Measurements from ENCODE around the gene ILKAP. TPM values are rescaled to one million over a fixed set of nuclear protein-coding genes. Genes with fewer than 3 reads are reported as not detected.

ILKAP gene
- total and polyA plus RNA-seq, 7 experiments from 2014 or later: 40.6 to 126 (median 88.4) TPM

DNA sequence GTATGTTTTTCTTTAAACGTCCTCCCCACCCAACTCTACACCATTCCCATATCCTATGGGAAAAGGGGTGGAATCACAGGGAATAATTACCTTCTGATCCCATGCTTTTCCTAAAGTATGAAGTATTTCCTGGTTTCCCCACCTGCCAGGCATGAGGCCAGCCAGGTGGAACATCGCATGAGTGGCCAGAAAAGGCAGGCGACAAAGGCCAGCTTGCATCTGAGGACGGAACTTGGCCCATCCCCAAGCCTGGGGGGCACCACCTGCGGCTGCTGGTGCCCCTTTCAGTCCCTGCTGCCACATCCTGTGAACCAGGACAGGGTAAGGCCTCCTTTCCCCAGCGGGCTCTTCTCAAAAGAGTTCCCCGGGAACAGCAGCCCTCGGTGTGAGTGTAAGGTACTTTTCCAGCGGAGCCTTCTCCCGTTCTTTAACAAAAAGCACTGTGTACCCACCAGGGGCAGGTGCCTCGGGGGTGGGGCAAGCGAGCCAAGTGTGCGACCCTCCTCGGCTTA, 45.9 kb downstream of the ILKAP start:
- peaks cover 0 to 2% (median 0%) of the 10 kb centered on the region in 5 donors for H3K36me3 Mint-ChIP-seq
- DNase-seq (no peak), ATAC-seq (no peak)
- POLR2A ChIA-PET: no interaction called here
- H3K9me3 ChIP-seq (ENCODE audit: control insufficient read depth in 2 of 3, low read length in 3 of 3): no peaks in the 10 kb centered on the region
- peaks cover 7 to 26% (median 13%) of the 10 kb centered on the region in 5 donors for H3K27me3 Mint-ChIP-seq
- H3K4me3 Mint-ChIP-seq: peak overlapping the region in 2 of 10 donors; percentile 25 to 71
- no peak overlapping the region for H3K27ac ChIP-seq (ENCODE audit: low read depth, low read length)
- intact Hi-C loops (cut with micrococcal nuclease): loop anchor here in 1 of 2 donors (5.0 kb wide), 2 partner anchors 45 to 300 kb away; partner anchors contain the start of genes ILKAP and RAMP1
- H3K27me3 ChIP-seq (ENCODE audit: control insufficient read depth in 2 of 2, insufficient read depth in 2 of 2, low read length in 2 of 2): no peaks in the 10 kb centered on the region
- CTCF ChIA-PET: no interaction called here
- H3K27ac Mint-ChIP-seq: no peak overlapping the region
- no peaks in the 10 kb centered on the region for H3K36me3 ChIP-seq (ENCODE audit: control insufficient read depth in 2 of 3, insufficient read depth in 3 of 3, low read length in 3 of 3)
- no peak overlapping the region for H3K4me3 ChIP-seq (ENCODE audit: low read length)
- peaks cover 0 to 9% (median 6%) of the 10 kb centered on the region in 7 donors for H3K4me1 Mint-ChIP-seq
- H3K9me3 Mint-ChIP-seq: peaks cover 0 to 5% (median 0%) of the 10 kb centered on the region in 11 donors
- H3K4me1 ChIP-seq (ENCODE audit: control insufficient read depth in 2 of 2, insufficient read depth in 2 of 2, low read length in 2 of 2): peaks cover 0 to 11% of the 10 kb centered on the region in 2 donors

DNA sequence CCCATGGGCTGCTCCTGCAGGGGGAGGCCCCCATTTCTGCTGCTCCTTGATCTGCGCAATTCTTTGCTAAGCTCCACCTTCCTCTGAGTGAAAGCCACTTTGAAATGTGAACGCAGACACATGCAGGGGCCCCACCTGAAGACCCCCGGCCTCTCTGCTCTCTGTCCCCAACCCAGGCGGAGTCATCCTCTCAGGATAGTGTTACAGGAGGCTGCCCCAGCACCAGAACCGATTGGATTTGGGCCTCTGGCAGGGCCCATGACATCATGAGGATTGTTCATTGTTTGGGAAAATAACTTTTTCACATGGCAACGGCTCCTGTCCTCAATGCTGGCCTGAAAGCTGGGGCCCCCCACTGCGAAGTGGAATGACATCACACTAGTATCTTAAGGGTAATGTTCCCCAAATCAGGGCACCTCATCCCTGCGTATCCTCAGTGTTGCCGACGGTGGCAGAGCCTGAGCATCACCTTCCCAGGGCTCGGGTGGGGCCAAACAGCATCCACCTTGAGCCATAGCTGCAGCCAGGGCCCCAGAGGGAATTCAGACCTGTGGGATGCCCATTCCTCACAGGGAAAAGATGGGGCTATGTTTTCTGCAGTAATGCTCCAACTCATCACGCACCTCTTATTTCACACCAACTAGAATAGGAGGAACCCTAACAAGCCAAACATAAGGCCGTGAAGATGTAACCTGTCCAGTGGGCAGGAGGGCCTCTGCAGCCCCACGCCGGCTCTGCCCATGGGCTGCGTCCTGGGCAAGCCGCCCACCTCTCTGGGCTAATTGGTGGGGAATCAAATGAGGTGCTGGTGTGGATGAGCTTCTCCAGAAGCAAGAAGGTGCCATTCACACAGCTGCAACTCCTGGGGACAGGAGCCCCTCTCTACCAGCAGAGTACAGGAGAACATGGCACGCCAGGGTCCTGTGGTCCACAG, 47.5 kb downstream of the ILKAP start:
- H3K4me1 Mint-ChIP-seq: peaks cover 0 to 9% (median 6%) of the 10 kb centered on the region in 7 donors
- H3K27me3 Mint-ChIP-seq: peaks cover 7 to 18% (median 13%) of the 10 kb centered on the region in 5 donors
- Histone ChIP-seq H3K9me3 (ENCODE audit: control insufficient read depth in 2 of 3, low read length in 3 of 3) (no peaks in the 10 kb centered on the region), H3K4me3 (ENCODE audit: low read length) (no peak overlapping the region), H3K4me1 (ENCODE audit: control insufficient read depth in 2 of 2, insufficient read depth in 2 of 2, low read length in 2 of 2) (peaks cover 0 to 11% of the 10 kb centered on the region in 2 donors), H3K36me3 (ENCODE audit: control insufficient read depth in 2 of 3, insufficient read depth in 3 of 3, low read length in 3 of 3) (no peaks in the 10 kb centered on the region), H3K27ac (ENCODE audit: low read depth, low read length) (no peak overlapping the region), H3K27me3 (ENCODE audit: control insufficient read depth in 2 of 2, insufficient read depth in 2 of 2, low read length in 2 of 2) (no peaks in the 10 kb centered on the region)
- CTCF ChIA-PET: no interaction called here
- H3K4me3 Mint-ChIP-seq: no peak overlapping the region
- no peak overlapping the region for H3K27ac Mint-ChIP-seq
- POLR2A ChIA-PET: no interaction called here
- no peak for ATAC-seq
- DNase-seq: no peak
- intact Hi-C loops (cut with micrococcal nuclease): loop anchor here in 1 of 2 donors (5.0 kb wide), 2 partner anchors 46 to 299 kb away; partner anchors contain the start of genes ILKAP and RAMP1
- H3K9me3 Mint-ChIP-seq: peaks cover 0 to 5% (median 0%) of the 10 kb centered on the region in 11 donors
- H3K36me3 Mint-ChIP-seq: peaks cover 0 to 2% (median 0%) of the 10 kb centered on the region in 5 donors

DNA sequence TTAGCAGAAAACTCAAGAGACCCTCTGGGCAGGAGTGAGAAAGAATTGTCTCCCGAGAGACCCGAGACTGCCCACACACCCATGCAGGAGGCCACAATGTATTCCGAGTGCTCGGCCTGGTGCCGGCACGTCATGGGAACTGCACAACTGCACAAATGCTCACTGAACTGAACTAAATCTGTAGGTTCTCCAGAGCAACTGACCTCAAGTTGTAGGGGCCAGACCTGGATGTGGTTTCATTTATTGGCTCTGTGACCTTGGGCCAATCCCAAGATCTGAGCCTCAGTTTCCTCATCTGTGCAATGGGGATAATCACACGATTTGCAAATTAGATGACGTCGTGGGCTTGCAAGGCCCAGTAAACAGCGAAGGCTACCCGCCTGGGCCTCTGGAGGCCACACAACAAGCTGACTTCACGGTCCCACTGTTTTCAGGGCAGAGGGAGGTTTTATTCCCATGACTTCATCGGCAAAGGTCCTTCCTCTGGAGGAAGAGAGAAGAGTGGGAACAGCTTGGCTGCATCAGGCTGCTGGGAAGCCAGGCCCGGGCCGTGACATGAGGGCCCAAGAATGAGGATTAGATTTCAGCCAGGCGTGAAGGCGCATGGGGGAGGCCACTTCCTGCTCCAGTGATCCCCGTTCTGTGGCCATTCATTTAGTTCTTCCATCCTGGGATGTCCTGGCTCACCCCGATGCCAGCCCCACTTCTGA, 48.3 kb downstream of the ILKAP start:
- no peak overlapping the region for H3K27ac Mint-ChIP-seq
- no peaks in the 10 kb centered on the region for H3K9me3 ChIP-seq (ENCODE audit: control insufficient read depth in 2 of 3, low read length in 3 of 3)
- ChIA-PET POLR2A (no interaction called here), CTCF (interaction anchor here (0.7 kb wide), 1 partner anchor 14 kb away, joined by 3 read pairs; no protein-coding TSS in a partner anchor)
- H3K27ac ChIP-seq (ENCODE audit: low read depth, low read length): no peak overlapping the region
- H3K36me3 ChIP-seq (ENCODE audit: control insufficient read depth in 2 of 3, insufficient read depth in 3 of 3, low read length in 3 of 3): no peaks in the 10 kb centered on the region
- no peak for ATAC-seq
- H3K27me3 ChIP-seq (ENCODE audit: control insufficient read depth in 2 of 2, insufficient read depth in 2 of 2, low read length in 2 of 2): no peaks in the 10 kb centered on the region
- peaks cover 0 to 7% (median 6%) of the 10 kb centered on the region in 7 donors for H3K4me1 Mint-ChIP-seq
- peaks cover 0 to 10% of the 10 kb centered on the region in 2 donors for H3K4me1 ChIP-seq (ENCODE audit: control insufficient read depth in 2 of 2, insufficient read depth in 2 of 2, low read length in 2 of 2)
- peaks cover 5 to 11% (median 7%) of the 10 kb centered on the region in 5 donors for H3K27me3 Mint-ChIP-seq
- H3K36me3 Mint-ChIP-seq: peaks cover 0 to 2% (median 0%) of the 10 kb centered on the region in 5 donors
- no peak overlapping the region for H3K4me3 Mint-ChIP-seq
- H3K9me3 Mint-ChIP-seq: peaks cover 0 to 5% (median 0%) of the 10 kb centered on the region in 11 donors
- H3K4me3 ChIP-seq (ENCODE audit: low read length): no peak overlapping the region
- intact Hi-C loops (cut with micrococcal nuclease): loop anchor here in 1 of 2 donors (5.0 kb wide), 2 partner anchors 47 to 298 kb away; partner anchors contain the start of genes ILKAP and RAMP1
- DNase-seq: no peak

GRCh38 chr2:238154570-238154969, 48.9 kb downstream of the ILKAP start:
- peaks cover 0 to 5% (median 5%) of the 10 kb centered on the region in 7 donors for H3K4me1 Mint-ChIP-seq
- DNase-seq (no peak), ATAC-seq (no peak)
- Histone ChIP-seq H3K27ac (ENCODE audit: low read depth, low read length) (no peak overlapping the region), H3K4me1 (ENCODE audit: control insufficient read depth in 2 of 2, insufficient read depth in 2 of 2, low read length in 2 of 2) (peaks cover 0 to 4% of the 10 kb centered on the region in 2 donors), H3K9me3 (ENCODE audit: control insufficient read depth in 2 of 3, low read length in 3 of 3) (no peaks in the 10 kb centered on the region), H3K36me3 (ENCODE audit: control insufficient read depth in 2 of 3, insufficient read depth in 3 of 3, low read length in 3 of 3) (no peaks in the 10 kb centered on the region), H3K4me3 (ENCODE audit: low read length) (no peak overlapping the region), H3K27me3 (ENCODE audit: control insufficient read depth in 2 of 2, insufficient read depth in 2 of 2, low read length in 2 of 2) (no peaks in the 10 kb centered on the region)
- ChIA-PET POLR2A (no interaction called here), CTCF (interaction anchor here (0.7 kb wide), 1 partner anchor 13 kb away, joined by 3 read pairs; no protein-coding TSS in a partner anchor)
- intact Hi-C loops (cut with micrococcal nuclease): no loop called here
- peaks cover 4 to 8% (median 4%) of the 10 kb centered on the region in 5 donors for H3K27me3 Mint-ChIP-seq
- H3K9me3 Mint-ChIP-seq: peaks cover 0 to 5% (median 0%) of the 10 kb centered on the region in 11 donors
- H3K4me3 Mint-ChIP-seq: no peak overlapping the region
- peaks cover 0 to 2% (median 0%) of the 10 kb centered on the region in 5 donors for H3K36me3 Mint-ChIP-seq
- H3K27ac Mint-ChIP-seq: no peak overlapping the region

GRCh38 chr2:238152771-238153688, 50.5 kb downstream of the ILKAP start:
- ChIA-PET CTCF (no interaction called here), POLR2A (no interaction called here)
- Mint-ChIP-seq H3K27me3 (peaks cover 0 to 3% (median 0%) of the 10 kb centered on the region in 5 donors), H3K4me3 (no peak overlapping the region), H3K36me3 (no peaks in the 10 kb centered on the region), H3K27ac (no peak overlapping the region), H3K4me1 (no peaks in the 10 kb centered on the region), H3K9me3 (peaks cover 0 to 5% (median 0%) of the 10 kb centered on the region in 11 donors)
- H3K4me3 ChIP-seq (ENCODE audit: low read length): no peak overlapping the region
- no peaks in the 10 kb centered on the region for H3K36me3 ChIP-seq (ENCODE audit: control insufficient read depth in 2 of 3, insufficient read depth in 3 of 3, low read length in 3 of 3)
- intact Hi-C loops (cut with micrococcal nuclease): no loop called here
- H3K27ac ChIP-seq (ENCODE audit: low read depth, low read length): no peak overlapping the region
- H3K27me3 ChIP-seq (ENCODE audit: control insufficient read depth in 2 of 2, insufficient read depth in 2 of 2, low read length in 2 of 2): no peaks in the 10 kb centered on the region
- H3K4me1 ChIP-seq (ENCODE audit: control insufficient read depth in 2 of 2, insufficient read depth in 2 of 2, low read length in 2 of 2): no peaks in the 10 kb centered on the region
- DNase-seq: no peak
- no peak for ATAC-seq
- no peaks in the 10 kb centered on the region for H3K9me3 ChIP-seq (ENCODE audit: control insufficient read depth in 2 of 3, low read length in 3 of 3)
